B cell (primary cell): ENCODE data around the gene LRRC47.

ENCODE experiments used
- CTCF ChIP-seq: fragments of 200-600 bp; IDR thresholded peaks from one replicate; pipeline ENCODE4 v1.8.0; 2022; ENCODE audit warnings: antibody characterized with exemption, mild to moderate bottlenecking
- EZH2 ChIP-seq: IDR thresholded peaks from 2 replicates; pipeline ENCODE4 v1.6.1; 2012; ENCODE audit warnings: borderline replicate concordance, low read depth, mild to moderate bottlenecking, moderate library complexity, low read length; ENCODE audit not compliant: insufficient read depth, poor library complexity, severe bottlenecking

GRCh38 chr1:3770047-3770765 is 26.1 kb downstream of the LRRC47 start:
- TF ChIP-seq EZH2 (no peak), CTCF (no peak)
